Brain pericyte (primary cell): Measurements from ENCODE around the gene TMEM132D.
"Not testable (repeated sequence)": the region's sequence is repeated elsewhere in the genome, so short reads cannot be mapped to it uniquely, and the experiment has no call there.

ENCODE experiments used
- DNase-seq: peaks from one replicate; pipeline ENCODE4 v3.0.0-alpha.2; 2012; ENCODE audit warnings: low read depth, low spot score

The TMEM132D gene

DNA sequence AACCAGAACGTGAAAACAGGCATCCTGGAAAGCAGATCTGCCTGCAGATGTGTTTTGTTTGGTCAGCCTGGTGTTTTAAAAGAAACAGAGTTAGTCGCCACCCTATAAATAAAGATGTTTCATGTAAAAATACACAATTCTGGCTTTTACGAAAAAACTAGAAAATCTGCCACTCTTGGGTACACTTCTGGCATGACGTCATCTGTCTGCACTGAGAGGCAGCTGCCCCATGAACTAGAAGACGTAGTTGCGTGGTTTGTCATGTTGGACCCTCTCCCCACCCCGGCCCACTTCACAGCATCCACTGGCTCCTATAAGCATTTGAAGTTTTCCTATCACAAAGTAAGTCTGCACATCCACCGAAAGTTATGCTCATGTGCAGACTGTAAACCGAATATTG lies 658.1 kb downstream of the TMEM132D start:
- no peak for DNase-seq

DNA sequence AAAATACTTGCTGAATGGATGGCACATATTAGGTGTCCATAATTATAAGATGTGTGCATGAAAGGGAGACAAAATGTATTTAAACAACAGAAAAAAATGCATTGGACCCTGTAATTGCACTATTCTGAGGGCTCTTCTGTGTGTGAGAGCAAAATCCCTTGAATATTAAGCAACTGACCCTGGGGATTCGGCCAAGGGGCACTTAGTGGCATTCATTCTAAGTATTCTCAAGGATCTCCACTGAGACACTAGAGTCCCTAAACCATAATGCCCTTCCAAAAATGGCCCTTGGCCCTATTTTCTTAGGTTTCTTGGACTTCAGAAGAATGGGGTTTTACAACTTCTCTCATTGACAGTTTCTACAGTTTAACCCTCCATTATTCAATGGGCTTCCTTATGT lies 662.0 kb downstream of the TMEM132D start:
- no peak for DNase-seq

DNA sequence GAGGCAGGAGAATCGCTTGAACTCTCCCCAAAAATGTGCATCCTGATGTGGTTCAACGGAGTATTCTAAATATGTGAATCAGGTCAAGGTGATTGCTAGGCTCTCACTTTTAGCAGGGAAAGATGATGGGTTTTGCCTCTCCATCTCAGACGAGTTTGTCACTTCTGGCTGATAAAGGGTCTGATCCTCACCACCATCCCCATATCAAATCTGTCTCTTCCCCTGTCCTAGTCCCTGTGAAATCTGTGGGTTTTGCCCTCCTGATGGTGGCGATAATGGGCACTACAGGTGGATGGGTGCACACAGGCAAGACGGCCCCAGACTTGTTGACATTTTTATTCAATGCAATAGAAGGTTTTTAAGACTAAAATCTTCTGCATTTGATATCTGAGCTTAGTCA lies 665.9 kb downstream of the TMEM132D start:
- DNase-seq = no peak

DNA sequence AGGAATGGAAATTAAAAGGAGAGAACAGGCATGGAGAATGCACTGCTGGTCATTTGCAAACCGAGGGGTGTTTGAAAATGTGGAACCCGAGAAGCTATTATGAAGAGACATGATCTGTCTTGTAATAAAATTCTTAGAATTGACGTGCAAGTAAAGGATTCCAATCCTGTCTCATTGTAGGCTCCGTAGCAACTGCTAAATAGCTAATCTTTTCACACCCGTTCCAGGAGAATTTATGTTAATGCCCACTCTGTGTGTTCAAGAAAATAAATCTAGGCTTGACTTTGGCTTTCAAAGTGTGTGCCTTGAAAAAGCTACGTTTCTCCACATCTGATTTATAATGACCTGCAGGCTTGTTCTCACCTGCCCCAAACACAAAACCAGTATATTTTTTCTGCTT lies 669.6 kb downstream of the TMEM132D start:
- DNase-seq = no peak

DNA sequence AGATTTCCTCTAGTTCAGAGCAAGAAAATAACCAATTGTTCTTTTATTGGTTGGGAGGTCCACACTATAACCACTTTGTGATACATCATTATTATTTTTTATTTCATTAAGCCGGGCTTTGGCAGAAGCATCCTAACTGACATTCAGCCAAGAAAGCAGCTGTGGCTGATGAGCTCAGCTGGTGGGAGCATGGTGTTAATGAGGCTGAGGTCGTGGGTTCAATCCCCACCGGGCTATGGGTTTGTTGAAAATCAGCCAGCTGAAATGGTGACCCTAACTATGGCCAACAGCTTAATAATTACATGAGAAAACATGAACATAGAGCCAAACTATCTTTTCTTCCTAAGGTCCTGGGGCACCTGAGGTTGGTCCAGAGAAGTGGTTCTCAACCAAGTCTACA lies 672.3 kb downstream of the TMEM132D start:
- DNase-seq = no peak

- DNase-seq = no peak
Observed at GRCh38 chr12:129230995-129231394, 672.8 kb downstream of the TMEM132D start.

DNA sequence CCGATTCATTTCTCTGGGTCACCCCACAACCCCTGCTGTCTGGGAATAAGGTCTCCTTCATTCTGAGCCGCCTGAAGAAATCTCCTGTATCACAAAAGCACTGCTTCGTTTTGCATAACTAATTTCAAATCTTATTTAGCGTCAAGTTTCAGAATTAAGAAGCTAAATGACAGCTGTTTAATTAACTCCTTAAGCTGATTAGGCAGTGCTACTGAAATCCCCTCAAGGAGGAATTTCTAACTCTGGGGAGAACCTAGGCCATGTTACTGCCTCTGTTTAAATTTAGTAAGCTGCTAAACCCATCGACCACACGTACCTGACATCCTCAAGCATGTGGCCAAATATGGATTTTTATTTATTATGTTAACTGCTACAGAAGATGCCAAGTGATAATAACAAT lies 677.0 kb downstream of the TMEM132D start:
- no peak for DNase-seq

- no peak for DNase-seq
Observed at GRCh38 chr12:129226005-129226404, 677.8 kb downstream of the TMEM132D start.

DNA sequence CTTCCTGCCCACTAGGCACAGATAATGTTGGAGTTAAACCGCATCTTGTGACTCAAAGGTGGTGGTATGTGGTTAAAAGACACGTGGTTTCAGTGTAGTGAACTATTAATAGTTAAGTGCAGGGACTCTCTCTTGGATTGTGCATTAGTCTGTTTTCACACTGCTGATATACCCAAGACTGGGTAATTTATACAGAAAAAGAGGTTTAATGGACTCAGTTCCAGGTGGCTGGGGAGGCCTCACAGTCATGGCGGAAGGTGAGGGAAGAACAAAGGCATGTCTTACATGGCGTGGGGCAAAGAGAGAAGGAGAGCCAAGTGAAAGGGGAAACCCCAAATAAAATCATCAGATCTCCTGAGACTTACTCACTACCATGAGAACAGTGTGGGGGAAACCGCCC lies 688.3 kb downstream of the TMEM132D start:
- DNase-seq = no peak

- DNase-seq = no peak
Observed at GRCh38 chr12:129213551-129213950, 690.3 kb downstream of the TMEM132D start.

- no peak for DNase-seq
Observed at GRCh38 chr12:129211862-129212630, 691.8 kb downstream of the TMEM132D start.

DNA sequence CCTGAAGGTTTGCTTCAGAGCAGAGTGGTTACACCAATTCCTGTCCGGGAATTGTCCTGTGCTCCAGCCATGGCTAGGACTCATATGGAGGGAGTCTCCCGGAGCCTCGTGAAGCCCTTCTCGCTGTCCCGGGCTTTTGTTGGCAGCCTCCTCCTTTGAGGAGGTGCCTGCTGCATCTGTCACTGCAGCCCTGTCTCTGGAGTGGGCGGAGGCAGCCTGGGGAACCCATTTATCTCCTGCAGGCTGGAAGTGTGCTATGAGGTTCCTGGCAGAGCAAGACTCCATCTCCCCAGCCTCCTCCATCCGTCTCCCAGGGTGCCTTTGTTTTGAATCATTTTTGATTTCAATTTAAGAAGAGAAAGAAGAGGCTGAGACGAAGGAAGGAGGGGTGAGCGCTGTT lies 695.3 kb downstream of the TMEM132D start:
- DNase-seq = no peak

DNA sequence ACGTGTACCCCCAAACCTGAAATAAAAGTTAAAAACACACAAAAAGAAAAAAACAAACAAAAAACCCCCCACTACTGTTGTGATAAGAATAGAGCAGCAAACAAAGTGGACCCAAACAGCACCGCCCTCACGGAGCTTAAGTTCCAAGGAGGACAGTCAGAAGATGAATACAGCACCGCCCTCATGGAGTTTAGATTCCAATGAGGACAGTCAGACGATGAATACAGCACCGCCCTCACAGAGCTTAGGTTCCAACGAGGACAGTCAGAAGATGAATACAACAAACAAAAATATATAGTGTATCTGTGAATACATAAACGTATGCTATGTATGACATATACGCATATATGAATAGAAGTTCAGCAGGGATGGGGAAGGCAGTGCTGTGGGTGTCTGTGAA lies 696.7 kb downstream of the TMEM132D start:
- DNase-seq = no peak

- DNase-seq = no peak
Observed at GRCh38 chr12:129203456-129203855, 700.4 kb downstream of the TMEM132D start.

DNA sequence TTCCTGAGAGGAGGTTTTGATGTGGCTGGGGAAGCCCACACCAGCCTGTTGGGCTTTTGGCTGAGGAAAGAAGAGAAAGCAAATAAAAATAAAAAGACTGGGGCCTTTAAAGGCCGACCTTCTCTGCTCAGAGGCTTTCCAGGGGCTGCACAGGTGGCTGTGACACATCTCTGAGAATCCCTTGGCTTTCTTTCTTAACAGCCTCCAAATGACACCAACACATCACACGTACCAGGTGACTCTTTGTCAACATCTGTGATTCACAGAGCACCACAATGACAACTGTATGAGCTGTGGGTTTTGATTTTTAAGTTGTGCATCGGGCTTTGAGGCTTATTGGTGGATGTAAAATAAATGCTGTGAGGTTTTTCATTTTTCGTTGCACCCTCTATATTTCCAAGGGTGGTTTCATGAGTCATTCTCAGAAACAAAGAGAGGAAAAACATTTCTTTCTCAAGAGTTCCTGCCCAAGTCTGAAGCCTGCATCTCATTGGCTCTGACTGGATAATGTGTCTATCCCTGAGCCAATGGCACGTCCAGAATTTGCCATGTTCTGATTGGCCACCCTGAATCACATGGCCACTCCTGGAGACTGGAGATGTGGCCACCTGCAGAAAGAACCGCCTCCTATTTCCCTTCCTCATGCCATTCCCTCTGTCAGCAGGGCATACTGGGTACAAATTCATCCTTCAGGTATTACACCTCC lies 701.6 kb downstream of the TMEM132D start:
- no peak for DNase-seq

GRCh38 chr12:129201029-129201428 lies 702.8 kb downstream of the TMEM132D start:
- DNase-seq = no peak

DNA sequence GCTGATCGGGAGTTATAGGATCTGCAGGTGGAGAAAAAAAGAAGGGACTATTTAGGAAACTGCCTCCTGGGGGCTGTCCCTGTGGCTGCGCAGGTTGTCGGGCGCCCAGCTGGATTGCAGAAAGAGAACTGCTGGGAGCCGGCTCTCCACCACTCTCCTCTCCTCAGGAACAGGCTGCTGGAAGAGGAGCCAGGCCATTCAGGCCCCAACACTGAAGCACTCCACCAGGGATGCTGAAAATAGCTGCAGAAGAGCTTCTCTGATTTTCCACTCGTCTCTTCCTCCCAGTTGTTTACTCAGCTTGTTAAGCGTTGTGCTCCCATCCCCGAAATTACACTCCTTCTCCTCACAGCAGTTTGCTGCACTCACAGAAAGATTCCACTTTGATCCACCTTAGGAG lies 703.2 kb downstream of the TMEM132D start:
- no peak for DNase-seq

- no peak for DNase-seq
Observed at GRCh38 chr12:129196927-129197326, 706.9 kb downstream of the TMEM132D start.

GRCh38 chr12:129195081-129195480 lies 708.7 kb downstream of the TMEM132D start:
- DNase-seq = no peak

- DNase-seq = no peak
Observed at GRCh38 chr12:129193263-129193871, 710.5 kb downstream of the TMEM132D start.

DNA sequence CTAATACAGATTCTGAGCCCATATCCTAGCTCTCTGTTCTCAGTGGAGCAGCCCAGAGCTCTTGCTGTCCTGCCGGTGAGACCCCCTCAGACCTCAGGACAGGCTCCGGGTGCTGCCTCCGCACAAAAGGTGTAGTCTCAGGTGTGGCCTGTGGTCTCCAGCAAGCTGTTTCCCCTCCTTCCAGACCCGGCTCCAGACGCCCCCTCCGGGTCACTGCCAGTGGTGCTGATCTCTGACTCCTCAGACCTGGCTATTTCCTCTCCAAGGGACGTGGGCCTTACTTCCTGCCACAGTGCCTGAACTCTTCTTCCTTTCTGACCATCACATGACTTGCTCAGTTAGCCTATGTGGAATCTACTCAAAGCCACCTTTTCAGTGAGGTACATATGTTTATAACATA lies 713.0 kb downstream of the TMEM132D start:
- no peak for DNase-seq

DNA sequence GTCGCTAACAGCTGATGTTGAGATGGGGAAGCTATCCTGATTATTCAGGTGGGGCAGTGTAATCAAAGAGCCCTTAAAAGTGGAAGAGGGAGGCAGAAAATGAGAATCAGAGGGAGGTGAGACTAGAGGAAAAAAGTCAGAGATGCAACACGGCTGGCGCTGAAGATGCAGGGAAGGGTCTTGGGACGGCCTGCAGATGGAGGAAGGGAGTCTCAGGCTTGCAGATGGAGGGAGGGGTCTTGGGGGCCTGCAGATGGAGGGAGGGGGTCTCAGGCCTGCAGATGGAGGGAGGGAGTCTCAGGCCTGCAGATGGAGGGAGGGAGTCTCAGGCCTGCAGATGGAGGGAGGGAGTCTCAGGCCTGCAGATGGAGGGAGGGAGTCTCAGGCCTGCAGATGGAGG lies 713.9 kb downstream of the TMEM132D start:
- DNase-seq = not testable (repeated sequence)

- no peak for DNase-seq
Observed at GRCh38 chr12:129186952-129187351, 716.9 kb downstream of the TMEM132D start.
